NT2/D1 (cell line): ENCODE results near the gene GULP1.

Source experiments
- SUZ12 ChIP-seq: IDR thresholded peaks from 2 replicates; pipeline ENCODE4 v1.6.1; 2011; ENCODE audit not compliant: insufficient read length, insufficient read depth; ENCODE audit errors: extremely low read depth
- YY1 ChIP-seq: IDR thresholded peaks from 2 replicates; pipeline ENCODE4 v1.6.1; 2011; ENCODE audit not compliant: insufficient read length, insufficient read depth
- ZNF274 ChIP-seq: IDR thresholded peaks from 2 replicates; pipeline ENCODE4 v1.6.1; 2011; ENCODE audit warnings: mild to moderate bottlenecking, low read depth, low read length

DNA sequence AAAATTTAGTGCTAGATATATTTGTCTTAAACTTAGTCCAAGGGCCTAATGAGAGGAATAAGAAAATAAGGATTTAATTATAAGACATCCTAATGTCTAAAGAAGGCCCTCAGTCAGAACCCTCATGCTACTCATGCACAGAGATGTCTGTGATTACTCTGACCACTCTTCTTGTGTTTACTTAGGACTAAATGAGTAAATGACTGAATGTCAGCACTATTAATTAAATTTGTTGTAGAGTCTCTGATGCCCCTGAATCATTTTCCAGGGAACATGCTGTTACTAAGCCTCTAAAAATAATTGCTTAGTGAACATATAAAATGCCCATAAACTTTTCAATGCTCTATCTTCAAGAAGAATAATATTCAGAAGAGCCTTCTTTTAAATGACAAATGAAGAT lies 32.4 kb downstream of the GULP1 start:
- TF ChIP-seq ZNF274: no peak
- TF ChIP-seq SUZ12: no peak
- no peak for TF ChIP-seq YY1
